GM12891 (cell line): ENCODE results near the gene ZNF618.

ENCODE experiments used
- POLR2A ChIP-seq: IDR thresholded peaks from 2 replicates; pipeline ENCODE4 v1.6.1; 2011; ENCODE audit warnings: low read depth, low read length, control low read depth
- POLR2AphosphoS5 ChIP-seq: IDR thresholded peaks from 2 replicates; pipeline ENCODE4 v1.6.1; 2011; ENCODE audit warnings: low read depth, low read length, control low read depth

DNA sequence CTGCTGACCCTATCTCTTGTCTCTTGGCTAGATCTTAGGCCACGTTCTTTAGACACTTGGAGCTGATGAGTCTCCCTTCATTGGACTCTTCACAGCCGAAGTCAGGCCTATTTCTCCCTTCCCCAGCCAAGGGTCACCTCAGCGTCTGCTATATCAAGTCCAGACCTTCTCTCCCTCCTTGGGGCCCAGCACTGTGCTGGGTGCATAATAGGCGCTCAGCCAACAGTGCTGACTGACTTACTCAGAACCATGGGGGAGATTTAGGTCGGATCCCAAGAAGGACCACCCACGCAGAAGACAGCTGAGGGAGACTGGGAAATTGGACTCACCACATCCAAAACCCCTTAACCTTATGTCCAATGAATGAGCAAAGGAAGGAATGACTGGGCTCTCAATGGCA lies 207.6 kb downstream of the ZNF618 start:
- no peak for TF ChIP-seq POLR2AphosphoS5
- TF ChIP-seq POLR2A, result no peak
